ENCODE data around the gene ARSB. TPM values are rescaled to one million over a fixed set of nuclear protein-coding genes. Genes with fewer than 3 reads are reported as not detected.
"Not testable (repeated sequence)": the region's sequence is repeated elsewhere in the genome, so short reads cannot be mapped to it uniquely, and the experiment has no call there.

ARSB gene
- total RNA-seq, 2 experiments from 2014 or later = 4.4 to 5.2 TPM

GRCh38 chr5:78879516-78879915 is 105.6 kb downstream of the ARSB start:
- no peak overlapping the region for H3K4me3 Mint-ChIP-seq
- Histone ChIP-seq H3K27ac (ENCODE audit: low read depth in 1 of 2, low read length in 2 of 2) (no peak overlapping the region), H3K9me3 (ENCODE audit: control insufficient read depth in 1 of 2, insufficient read depth in 1 of 2, low read length in 2 of 2) (no peaks in the 10 kb centered on the region), H3K36me3 (ENCODE audit: insufficient read depth, low read length) (no peaks in the 10 kb centered on the region), H3K4me1 (ENCODE audit: insufficient read depth, low read length) (no peaks in the 10 kb centered on the region), H3K4me3 (ENCODE audit: low read length) (no peak overlapping the region), H3K27me3 (ENCODE audit: control insufficient read depth in 1 of 2, insufficient read depth in 2 of 2, low read length in 2 of 2) (no peaks in the 10 kb centered on the region)
- H3K9me3 Mint-ChIP-seq = no peaks in the 10 kb centered on the region
- intact Hi-C loops (cut with DNase I, micrococcal nuclease) = no loop called here
- no peaks in the 10 kb centered on the region for H3K4me1 Mint-ChIP-seq (ENCODE audit: low read depth)
- no peak overlapping the region for H3K27ac Mint-ChIP-seq
- ATAC-seq (ENCODE audit: poor library complexity) (no peak), DNase-seq (no peak)
- TF ChIP-seq CTCF (IDR thresholded peaks at IDR 0.05) = no peak
- H3K36me3 Mint-ChIP-seq (ENCODE audit: low read depth) = peaks cover 4% of the 10 kb centered on the region
- ChIA-PET CTCF (no interaction called here), POLR2A (no interaction called here)
- no peaks in the 10 kb centered on the region for H3K27me3 Mint-ChIP-seq

- H3K4me1 ChIP-seq (ENCODE audit: insufficient read depth, low read length); H3K27me3 ChIP-seq (ENCODE audit: control insufficient read depth in 1 of 2, insufficient read depth in 2 of 2, low read length in 2 of 2); H3K36me3 ChIP-seq (ENCODE audit: insufficient read depth, low read length); H3K4me3 ChIP-seq (ENCODE audit: low read length); POLR2A ChIA-PET; H3K4me1 Mint-ChIP-seq (ENCODE audit: low read depth); intact Hi-C loops (cut with DNase I, micrococcal nuclease); DNase-seq; ATAC-seq (ENCODE audit: poor library complexity); H3K27ac Mint-ChIP-seq; H3K4me3 Mint-ChIP-seq; CTCF ChIA-PET; H3K27ac ChIP-seq (ENCODE audit: low read depth in 1 of 2, low read length in 2 of 2); H3K27me3 Mint-ChIP-seq: not testable (repeated sequence)
- peaks cover 0 to 10% of the 10 kb centered on the region in 2 experiments for H3K9me3 ChIP-seq (ENCODE audit: control insufficient read depth in 1 of 2, insufficient read depth in 1 of 2, low read length in 2 of 2)
- Mint-ChIP-seq H3K36me3 (ENCODE audit: low read depth) (peaks cover 52% of the 10 kb centered on the region), H3K9me3 (peaks cover 12% of the 10 kb centered on the region)
Measured at GRCh38 chr5:78866076-78866475, 119.0 kb downstream of the ARSB start.

GRCh38 chr5:78858364-78858763 is 126.7 kb downstream of the ARSB start:
- no peak for TF ChIP-seq CTCF (IDR thresholded peaks at IDR 0.05)
- DNase-seq (no peak), ATAC-seq (ENCODE audit: poor library complexity) (no peak)
- no peak overlapping the region for H3K27ac ChIP-seq (ENCODE audit: low read depth in 1 of 2, low read length in 2 of 2)
- POLR2A ChIA-PET = no interaction called here
- Mint-ChIP-seq H3K27ac (no peak overlapping the region), H3K4me1 (ENCODE audit: low read depth) (no peaks in the 10 kb centered on the region), H3K4me3 (no peak overlapping the region), H3K9me3 (peaks cover 14% of the 10 kb centered on the region), H3K36me3 (ENCODE audit: low read depth) (peaks cover 60% of the 10 kb centered on the region), H3K27me3 (no peaks in the 10 kb centered on the region)
- no peak overlapping the region for H3K4me3 ChIP-seq (ENCODE audit: low read length)
- CTCF ChIA-PET = no interaction called here
- no peaks in the 10 kb centered on the region for H3K36me3 ChIP-seq (ENCODE audit: insufficient read depth, low read length)
- no peaks in the 10 kb centered on the region for H3K27me3 ChIP-seq (ENCODE audit: control insufficient read depth in 1 of 2, insufficient read depth in 2 of 2, low read length in 2 of 2)
- H3K4me1 ChIP-seq (ENCODE audit: insufficient read depth, low read length) = no peaks in the 10 kb centered on the region
- peaks cover 0 to 15% of the 10 kb centered on the region in 2 experiments for H3K9me3 ChIP-seq (ENCODE audit: control insufficient read depth in 1 of 2, insufficient read depth in 1 of 2, low read length in 2 of 2)
- intact Hi-C loops (cut with DNase I, micrococcal nuclease) = no loop called here

GRCh38 chr5:78855026-78855425 is 130.1 kb downstream of the ARSB start:
- ChIA-PET POLR2A (no interaction called here), CTCF (no interaction called here)
- no peaks in the 10 kb centered on the region for H3K4me1 Mint-ChIP-seq (ENCODE audit: low read depth)
- intact Hi-C loops (cut with DNase I, micrococcal nuclease) = no loop called here
- peaks cover 9% of the 10 kb centered on the region for H3K9me3 Mint-ChIP-seq
- Histone ChIP-seq H3K27me3 (ENCODE audit: control insufficient read depth in 1 of 2, insufficient read depth in 2 of 2, low read length in 2 of 2) (no peaks in the 10 kb centered on the region), H3K4me3 (ENCODE audit: low read length) (no peak overlapping the region), H3K4me1 (ENCODE audit: insufficient read depth, low read length) (no peaks in the 10 kb centered on the region), H3K27ac (ENCODE audit: low read depth in 1 of 2, low read length in 2 of 2) (no peak overlapping the region), H3K9me3 (ENCODE audit: control insufficient read depth in 1 of 2, insufficient read depth in 1 of 2, low read length in 2 of 2) (peaks cover 0 to 16% of the 10 kb centered on the region in 2 experiments), H3K36me3 (ENCODE audit: insufficient read depth, low read length) (no peaks in the 10 kb centered on the region)
- DNase-seq (no peak), ATAC-seq (ENCODE audit: poor library complexity) (no peak)
- no peak for TF ChIP-seq CTCF (IDR thresholded peaks at IDR 0.05)
- no peak overlapping the region for H3K4me3 Mint-ChIP-seq
- H3K36me3 Mint-ChIP-seq (ENCODE audit: low read depth) = peaks cover 29% of the 10 kb centered on the region
- no peak overlapping the region for H3K27ac Mint-ChIP-seq
- H3K27me3 Mint-ChIP-seq = no peaks in the 10 kb centered on the region

GRCh38 chr5:78851891-78852290 is 133.2 kb downstream of the ARSB start:
- DNase-seq; H3K36me3 ChIP-seq (ENCODE audit: insufficient read depth, low read length); H3K27ac ChIP-seq (ENCODE audit: low read depth in 1 of 2, low read length in 2 of 2); H3K4me1 ChIP-seq (ENCODE audit: insufficient read depth, low read length); intact Hi-C loops (cut with DNase I, micrococcal nuclease); H3K27ac Mint-ChIP-seq; H3K4me3 ChIP-seq (ENCODE audit: low read length); H3K27me3 Mint-ChIP-seq; H3K4me3 Mint-ChIP-seq; POLR2A ChIA-PET; H3K27me3 ChIP-seq (ENCODE audit: control insufficient read depth in 1 of 2, insufficient read depth in 2 of 2, low read length in 2 of 2); H3K36me3 Mint-ChIP-seq (ENCODE audit: low read depth); ATAC-seq (ENCODE audit: poor library complexity); H3K9me3 Mint-ChIP-seq; H3K4me1 Mint-ChIP-seq (ENCODE audit: low read depth); CTCF ChIA-PET: not testable (repeated sequence)
- peaks cover 0 to 16% of the 10 kb centered on the region in 2 experiments for H3K9me3 ChIP-seq (ENCODE audit: control insufficient read depth in 1 of 2, insufficient read depth in 1 of 2, low read length in 2 of 2)

Measured in CD4-positive, alpha-beta T cell (primary cell).